HG02840 (cell line): ENCODE results near the gene CAPN11.

ENCODE experiments used
- ATAC-seq: cut with Tn5 transposase; IDR thresholded peaks from one replicate; pipeline ENCODE4 v1.9.1; 2021; ENCODE audit warnings: mild to moderate bottlenecking, moderate library complexity, moderate number of reproducible peaks; ENCODE audit not compliant: unreplicated experiment, low FRiP score

The CAPN11 gene

DNA sequence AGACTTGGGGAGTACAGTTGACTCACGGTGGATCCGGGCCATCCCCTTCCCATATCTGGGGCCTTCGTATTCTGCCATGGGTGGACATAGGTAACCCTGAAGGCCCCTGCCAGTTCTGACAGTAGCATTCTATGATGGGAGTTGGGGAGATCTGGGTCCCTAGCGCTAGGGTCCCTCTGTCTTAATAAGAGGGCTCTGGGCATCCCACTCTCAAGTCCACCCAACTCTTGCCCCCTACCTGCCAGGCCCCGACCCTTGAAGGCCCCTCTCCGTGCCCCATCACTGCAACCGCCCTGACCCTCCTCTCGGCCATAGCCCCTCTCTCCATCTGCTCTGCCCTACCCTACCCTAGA is 6.5 kb upstream of the CAPN11 start:
- ATAC-seq, result no peak

DNA sequence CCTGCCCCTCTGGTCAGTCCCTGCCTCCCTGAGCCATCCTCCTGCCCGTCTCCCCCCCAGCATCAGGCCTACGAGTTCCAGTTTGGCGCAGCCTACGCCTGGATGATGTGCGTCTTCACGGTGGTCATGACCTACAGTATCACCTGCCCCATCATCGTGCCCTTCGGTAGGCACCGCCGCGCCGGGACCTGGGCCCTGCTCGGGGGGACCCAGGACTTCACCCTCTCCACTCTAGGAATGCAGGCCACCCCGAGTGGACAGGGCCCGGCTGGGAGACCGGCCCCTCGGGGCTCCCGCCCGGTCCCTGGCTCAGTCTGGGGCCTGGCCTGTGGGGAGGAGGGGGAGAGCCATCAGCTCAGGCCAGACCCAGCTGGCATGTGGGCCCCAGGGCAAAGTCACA is 6.1 kb upstream of the CAPN11 start:
- no peak for ATAC-seq

DNA sequence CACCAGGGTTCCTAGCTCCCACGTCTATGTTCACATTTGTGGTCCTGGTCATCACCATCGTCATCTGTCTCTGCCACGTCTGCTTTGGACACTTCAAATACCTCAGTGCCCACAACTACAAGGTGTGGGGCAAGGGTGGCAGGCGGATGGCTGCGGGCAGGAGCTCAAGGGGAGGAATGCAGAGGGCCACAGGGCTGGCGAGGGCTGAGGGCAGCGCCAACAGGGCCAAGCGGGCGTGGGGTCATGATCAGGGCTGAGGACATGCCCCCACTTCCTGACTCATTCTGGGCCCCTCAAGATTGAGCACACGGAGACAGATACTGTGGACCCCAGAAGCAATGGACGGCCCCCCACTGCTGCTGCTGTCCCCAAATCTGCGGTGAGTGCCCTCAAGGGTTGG is 4.6 kb upstream of the CAPN11 start:
- no peak for ATAC-seq

DNA sequence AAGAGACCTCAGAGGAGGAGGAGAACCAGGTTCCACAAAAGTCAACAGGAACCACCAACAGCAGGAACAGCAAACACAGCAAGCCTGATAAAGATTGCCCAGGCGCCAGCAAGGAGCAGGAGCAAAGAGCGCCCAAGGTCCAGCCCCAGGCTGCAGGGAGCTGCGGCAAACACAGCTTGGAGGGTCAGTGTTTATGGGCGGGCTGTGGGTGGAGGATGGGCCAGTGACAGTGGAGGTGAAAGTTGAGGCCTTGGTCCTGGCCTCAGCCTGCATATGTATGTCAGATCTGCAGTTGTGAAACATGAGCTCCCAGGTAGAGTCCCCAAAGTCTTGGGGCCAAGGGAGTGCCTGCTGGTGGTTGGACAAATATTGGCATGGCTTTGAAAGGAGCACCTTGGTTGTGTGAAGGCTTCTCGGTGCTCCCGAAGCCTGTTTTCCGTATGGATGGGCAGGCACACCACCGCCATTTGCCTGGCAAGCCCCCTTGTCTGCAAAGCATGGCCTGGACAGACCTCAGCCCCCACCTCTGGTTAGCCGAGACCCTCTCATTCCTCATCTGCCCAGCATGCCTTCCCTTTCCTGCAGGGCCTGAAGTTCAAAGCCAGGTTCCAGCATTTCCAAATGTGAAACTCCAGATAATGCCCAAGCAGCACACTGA is 2.0 kb upstream of the CAPN11 start:
- ATAC-seq, result no peak

DNA sequence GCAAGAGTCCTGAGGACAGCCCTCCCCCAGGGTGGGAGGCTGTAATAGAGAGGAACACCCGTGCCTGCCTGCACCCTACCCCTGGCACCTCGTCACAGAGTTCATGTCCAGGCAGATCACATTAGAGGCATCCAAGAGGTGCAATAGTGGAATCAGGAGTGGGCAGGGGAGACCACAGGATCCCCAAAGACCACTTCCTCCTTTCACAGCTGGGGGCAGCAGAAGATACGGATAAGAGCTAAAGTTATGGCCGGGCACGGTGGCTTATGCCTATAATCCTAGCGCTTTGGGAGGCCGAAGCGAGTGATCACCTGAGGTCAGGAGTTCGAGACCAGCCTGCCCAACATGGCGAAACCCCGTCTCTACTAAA is 1.5 kb upstream of the CAPN11 start:
- ATAC-seq, result no peak

DNA sequence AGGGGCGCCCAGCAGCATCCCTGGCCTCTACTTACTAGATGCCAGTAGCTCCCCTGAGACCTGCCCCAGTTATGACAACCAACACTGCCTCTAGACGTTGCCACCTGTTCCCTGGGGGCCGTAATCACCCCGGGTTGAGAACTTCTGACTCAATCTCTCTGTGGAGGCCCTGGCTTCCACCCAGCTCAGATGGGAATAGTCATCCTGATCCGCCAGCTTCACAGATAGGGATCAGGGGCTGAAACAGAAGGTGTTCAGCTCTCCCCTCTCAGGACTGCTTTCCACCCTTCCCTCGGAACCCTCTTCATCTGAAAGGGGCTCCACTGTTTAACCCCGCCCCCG is 3.3 kb downstream of the CAPN11 start:
- no peak for ATAC-seq

DNA sequence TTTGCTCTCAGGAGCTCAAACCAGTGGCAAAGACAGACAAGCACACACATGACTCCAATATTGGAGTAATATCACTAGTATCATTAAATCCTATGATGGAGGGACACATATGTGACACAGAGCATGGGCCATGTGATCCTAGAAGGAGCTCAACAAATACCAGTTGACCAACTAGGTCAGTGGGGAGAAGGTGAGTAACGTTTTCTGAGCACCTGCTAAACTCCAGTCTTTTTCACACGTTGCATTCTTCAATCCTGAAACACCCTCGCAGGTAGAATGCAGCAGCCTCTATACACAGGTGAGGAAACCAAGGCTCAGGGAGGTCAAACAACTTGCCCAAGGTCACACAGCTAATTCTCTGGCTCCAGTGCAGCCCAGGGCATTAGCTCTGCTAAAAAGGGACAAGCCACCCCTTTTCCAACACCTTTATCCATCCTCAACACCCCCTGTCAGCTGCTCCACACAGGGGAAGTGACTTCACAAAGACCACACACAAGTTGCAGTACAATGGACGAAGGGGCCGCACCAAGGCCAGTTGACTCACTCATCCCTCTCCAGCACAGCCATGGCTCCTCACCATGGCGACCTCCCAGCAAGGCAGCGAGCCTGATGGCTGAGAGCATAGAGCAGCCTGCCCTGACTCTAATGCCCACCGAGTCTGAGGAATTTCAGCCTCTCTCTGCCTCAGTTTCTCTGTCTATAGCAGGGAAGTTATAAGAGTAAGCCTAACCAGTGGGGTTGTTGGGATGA is 4.4 kb downstream of the CAPN11 start:
- no peak for ATAC-seq

DNA sequence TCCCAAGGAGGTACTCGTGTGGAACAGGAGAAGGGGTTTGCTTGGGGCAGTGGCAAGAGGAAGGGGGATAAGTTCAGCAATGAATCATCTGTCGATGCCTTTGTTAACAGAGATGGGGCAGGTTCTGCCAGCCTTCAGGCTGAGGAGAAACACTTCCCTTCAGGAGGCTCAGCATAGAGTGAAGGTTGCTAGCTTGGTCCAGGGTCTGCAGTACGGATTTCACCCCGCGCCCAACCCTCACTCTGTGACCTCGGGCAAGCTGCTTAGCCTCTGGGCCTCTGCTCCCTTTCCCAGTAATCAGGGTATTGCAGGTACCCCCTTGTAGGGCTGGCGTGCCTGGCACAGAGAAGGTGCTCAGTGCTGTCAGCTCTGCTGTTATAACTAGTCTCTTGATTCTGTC is 7.5 kb downstream of the CAPN11 start:
- ATAC-seq, result no peak

DNA sequence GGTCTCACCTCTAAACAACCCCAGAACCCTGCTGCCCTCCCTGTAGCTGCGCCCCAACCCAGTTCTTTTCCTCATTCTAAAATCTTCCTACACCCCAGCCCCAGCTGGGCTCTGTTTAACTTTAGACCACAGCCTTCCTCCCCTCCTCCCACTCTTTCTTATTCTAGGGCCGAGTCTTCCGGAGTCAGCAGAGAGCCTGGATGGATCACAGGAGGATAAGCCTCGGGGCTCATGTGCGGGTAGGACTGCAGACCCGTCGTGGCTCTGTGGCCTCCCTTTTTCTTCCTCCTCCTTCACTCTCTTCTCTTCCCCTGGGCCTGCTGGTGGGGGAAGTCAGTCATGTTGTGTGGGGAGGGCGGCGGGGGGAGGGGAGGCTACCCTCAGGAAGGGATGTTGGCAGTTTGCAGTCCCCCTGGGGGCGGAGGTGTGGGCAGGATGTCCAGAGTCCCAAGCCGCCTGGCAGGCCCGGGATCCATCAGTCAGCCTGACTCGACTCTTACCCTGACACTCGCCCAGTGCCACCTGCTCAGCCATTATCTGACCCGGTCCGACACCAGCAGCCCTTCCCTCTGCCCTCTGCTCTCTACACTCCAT is 8.1 kb downstream of the CAPN11 start:
- no peak for ATAC-seq

DNA sequence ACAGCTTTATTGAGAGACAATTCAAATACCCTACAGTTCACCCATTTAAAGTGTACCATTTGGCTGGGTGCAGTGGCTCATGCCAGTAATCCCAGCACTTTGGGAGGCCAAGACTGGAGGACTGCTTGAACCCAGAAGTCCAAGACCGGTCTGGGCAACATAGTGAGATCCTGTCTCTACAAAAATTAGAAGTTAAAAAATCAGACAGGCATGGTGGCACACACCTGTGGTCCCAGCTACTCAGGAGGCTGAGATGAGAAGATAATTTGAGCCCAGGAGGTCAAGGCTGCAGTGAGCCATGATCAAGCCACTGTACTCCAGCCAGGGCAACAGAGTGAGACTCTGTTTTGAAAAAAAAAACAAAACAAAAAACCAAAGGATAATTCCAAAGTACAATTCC is 8.9 kb downstream of the CAPN11 start:
- no peak for ATAC-seq

DNA sequence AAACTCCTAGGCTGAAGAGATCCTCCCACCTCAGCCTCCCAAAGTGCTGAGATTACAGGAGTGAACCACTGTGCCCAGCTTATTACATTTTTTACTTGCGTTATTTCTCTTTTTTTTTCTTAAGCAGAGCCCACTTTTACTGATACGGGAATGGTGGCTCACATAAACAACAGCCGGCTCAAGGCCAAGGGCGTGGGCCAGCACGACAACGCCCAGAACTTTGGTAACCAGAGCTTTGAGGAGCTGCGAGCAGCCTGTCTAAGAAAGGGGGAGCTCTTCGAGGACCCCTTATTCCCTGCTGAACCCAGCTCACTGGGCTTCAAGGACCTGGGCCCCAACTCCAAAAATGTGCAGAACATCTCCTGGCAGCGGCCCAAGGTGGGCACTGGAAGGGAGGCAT is 10.5 kb downstream of the CAPN11 start:
- no peak for ATAC-seq

DNA sequence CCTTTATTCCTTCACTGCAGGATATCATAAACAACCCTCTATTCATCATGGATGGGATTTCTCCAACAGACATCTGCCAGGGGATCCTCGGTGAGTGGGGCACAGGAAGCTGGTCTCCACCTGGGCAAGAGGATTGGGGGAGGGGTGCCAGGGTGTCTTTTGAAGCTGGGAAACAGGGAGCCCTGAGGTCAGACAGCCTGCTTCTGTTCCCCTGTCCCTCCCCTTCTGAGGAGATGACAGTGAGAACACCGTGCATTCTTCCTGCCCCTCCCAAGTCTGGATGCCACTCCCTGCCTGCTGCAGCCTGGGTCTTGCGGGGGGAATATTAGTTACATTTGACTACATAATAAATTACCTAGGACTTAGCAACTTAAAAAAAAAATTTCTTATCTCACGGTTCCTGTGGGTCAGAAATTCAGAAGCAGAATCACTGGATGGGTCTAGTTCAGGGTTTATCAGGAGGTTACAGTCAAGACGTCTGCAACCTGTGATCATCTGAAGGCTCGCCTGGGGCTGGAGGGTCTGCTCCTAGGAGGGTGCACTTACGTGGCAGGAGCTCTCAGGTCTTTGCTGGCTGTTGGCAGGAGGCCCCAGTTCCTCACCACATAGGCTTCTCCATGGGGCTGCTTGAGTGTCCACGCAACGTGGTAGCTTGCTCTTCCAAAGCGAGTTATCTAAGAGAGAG is 11.4 kb downstream of the CAPN11 start:
- ATAC-seq, result no peak

DNA sequence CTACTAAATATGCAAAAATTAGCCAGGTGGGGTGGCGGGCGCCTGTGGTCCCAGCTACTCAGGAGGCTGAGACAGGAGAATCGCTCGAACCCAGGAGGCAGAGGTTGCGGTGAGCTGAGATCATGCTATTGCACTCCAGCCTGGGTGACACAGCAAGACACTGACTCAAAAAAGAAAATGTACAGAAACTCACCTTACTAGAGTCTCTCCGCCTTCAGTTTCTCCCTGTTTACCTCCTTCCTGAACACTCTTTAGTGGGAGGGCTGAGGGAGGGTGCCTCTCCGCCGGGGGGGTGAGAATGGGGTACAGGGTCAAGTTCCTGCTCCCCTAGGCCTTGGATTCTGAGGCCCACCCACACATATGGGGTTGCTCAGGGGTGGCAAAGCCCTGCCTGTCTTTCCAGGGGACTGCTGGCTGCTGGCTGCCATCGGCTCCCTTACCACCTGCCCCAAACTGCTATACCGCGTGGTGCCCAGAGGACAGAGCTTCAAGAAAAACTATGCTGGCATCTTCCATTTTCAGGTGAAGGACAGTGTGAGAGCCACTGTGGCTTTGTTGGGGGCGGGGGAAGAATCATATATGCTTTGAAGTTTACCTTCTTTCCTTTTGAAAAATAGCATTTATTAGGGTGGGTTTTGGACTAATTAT is 13.4 kb downstream of the CAPN11 start:
- no peak for ATAC-seq

DNA sequence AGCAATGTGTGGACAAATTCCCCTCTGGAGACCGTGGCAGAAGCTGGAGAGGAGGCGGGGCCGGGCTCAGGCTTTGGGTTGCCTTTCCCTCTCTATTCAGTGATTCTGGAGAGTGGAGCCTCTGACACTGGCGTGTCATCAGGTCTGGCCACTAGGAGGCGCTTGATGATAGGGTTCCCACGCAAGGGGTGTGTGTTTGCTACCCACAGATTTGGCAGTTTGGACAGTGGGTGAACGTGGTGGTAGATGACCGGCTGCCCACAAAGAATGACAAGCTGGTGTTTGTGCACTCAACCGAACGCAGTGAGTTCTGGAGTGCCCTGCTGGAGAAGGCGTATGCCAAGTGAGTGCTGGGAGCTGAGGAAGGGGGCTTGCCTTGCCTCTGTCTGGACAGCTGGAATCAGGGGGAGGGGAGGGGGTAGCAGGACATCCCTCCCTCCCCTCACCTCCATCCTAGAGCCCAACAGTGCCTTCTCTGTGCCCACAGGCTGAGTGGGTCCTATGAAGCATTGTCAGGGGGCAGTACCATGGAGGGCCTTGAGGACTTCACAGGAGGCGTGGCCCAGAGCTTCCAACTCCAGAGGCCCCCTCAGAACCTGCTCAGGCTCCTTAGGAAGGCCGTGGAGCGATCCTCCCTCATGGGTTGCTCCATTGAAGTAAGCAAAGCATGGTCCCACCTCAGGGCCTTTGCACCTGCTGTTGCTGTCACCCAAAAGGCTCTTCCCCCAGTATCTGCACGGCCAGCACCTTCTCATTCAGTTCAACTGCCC is 14.3 kb downstream of the CAPN11 start:
- ATAC-seq, result no peak

DNA sequence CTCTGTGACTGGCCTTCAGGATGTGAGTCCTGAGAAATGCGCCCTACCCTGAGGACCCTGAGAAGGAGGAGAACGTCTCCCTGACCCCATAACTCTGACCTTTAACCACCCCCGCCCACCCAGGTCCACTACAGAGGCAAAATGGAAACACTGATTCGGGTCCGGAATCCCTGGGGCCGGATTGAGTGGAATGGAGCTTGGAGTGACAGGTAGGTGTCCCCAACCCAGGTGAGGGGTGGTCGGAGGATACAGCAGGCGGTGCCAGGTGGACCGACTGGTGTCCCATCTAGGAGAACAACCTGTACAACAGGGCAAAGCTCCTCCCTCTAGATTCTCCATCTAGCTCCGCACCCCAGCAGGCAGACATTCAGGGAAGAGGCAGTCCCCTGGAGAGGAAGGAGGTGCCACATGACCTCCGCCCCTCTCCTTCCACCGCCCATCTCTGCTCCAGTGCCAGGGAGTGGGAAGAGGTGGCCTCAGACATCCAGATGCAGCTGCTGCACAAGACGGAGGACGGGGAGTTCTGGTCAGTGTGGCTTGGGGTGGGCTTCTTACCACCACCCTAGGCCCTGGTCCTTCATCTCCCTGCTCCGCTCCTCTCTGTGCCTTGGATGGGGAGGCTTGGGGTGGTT is 17.6 kb downstream of the CAPN11 start:
- ATAC-seq, result no peak

DNA sequence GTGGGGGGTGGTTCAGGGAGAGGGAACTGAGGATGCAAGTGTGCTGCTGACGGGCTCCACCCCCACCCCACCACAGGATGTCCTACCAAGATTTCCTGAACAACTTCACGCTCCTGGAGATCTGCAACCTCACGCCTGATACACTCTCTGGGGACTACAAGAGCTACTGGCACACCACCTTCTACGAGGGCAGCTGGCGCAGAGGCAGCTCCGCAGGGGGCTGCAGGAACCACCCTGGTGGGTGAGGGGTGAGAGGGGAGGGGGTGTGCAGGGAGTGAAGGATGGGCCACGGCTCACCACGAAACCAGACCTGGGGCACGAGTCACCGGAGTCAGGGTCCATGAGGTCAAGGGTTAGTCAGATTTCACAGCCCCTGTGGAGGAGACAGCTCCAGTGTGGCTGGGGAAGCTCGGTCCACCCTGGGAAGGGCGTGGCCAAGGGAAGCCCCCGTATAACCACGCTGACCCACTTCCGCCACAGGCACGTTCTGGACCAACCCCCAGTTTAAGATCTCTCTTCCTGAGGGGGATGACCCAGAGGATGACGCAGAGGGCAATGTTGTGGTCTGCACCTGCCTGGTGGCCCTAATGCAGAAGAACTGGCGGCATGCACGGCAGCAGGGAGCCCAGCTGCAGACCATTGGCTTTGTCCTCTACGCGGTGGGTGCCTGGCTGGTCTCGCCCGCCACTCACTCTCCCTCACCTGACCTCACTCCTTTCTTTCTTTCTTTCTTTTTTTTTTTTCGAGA is 18.3 kb downstream of the CAPN11 start:
- ATAC-seq, result no peak

DNA sequence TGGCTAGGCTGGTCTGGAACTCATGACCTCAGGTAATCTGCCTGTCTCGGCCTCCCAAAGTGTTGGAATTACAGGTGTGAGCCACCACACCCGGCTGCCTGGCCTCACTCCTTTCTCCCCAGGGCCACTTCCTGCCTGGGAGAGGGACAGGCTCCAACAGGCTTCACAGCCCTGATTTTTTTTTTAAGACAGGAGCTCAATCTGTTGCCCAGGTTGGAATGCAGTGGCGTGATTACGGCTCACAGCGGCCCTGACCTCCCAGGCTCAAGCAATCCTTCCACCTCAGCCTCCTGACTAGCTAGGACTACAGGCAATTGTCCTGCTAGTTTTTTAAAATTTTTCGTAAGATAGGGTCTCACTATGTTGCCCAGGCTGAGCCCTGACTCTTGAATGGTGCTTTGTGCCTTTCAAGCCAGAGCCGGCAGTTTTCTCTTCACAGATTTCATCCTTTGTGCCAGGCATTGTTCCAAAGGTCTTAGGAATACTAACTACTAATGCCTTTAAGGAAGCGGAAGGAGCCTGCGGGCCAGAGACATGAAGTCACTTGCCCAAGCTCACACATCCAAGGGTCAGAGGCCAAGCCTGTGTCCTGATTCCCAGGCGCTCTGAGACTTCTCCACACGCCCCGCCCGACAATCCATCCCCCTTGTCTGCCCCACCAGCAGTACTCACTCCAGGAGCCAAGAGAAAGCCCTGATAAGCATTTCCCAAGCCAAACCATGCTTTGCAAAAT is 19.2 kb downstream of the CAPN11 start:
- ATAC-seq, result no peak

DNA sequence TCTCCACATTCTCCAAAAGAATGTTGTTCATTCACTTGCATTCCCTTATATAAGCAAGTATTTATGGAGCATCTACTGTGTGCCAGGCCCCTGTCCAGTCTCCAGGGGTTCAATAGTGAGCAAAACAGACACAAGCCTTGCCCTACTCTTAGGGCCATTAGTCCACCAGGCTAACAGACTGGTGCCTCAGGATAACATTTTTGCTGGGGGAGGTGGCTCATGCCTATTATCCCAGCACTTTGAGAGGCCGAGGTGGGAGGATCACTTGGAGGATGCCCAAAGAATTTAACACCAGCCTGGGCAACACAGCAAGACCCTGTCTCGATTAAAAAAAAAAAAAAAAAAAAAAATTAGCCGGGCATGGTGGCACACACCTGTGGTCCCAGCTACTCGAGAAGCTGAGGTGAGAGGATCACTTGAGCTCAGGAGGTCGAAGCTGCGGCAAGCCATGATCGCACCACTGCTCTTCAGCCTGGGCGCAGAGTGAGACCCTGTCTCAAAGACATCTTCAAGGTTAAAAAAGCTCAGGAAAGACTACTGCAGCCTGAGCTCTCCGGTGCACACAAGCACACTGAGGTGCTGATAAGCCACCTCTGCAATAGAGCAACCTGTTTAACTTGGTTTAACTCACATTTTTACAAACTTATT is 19.9 kb downstream of the CAPN11 start:
- ATAC-seq, result no peak
